HG02642 (cell line): ENCODE measurements around the gene TUBGCP2.

ENCODE experiments used
- ATAC-seq: cut with Tn5 transposase; IDR thresholded peaks from one replicate; pipeline ENCODE4 v1.9.1; 2021; ENCODE audit warnings: mild to moderate bottlenecking; ENCODE audit not compliant: unreplicated experiment, poor library complexity

Gene TUBGCP2

DNA sequence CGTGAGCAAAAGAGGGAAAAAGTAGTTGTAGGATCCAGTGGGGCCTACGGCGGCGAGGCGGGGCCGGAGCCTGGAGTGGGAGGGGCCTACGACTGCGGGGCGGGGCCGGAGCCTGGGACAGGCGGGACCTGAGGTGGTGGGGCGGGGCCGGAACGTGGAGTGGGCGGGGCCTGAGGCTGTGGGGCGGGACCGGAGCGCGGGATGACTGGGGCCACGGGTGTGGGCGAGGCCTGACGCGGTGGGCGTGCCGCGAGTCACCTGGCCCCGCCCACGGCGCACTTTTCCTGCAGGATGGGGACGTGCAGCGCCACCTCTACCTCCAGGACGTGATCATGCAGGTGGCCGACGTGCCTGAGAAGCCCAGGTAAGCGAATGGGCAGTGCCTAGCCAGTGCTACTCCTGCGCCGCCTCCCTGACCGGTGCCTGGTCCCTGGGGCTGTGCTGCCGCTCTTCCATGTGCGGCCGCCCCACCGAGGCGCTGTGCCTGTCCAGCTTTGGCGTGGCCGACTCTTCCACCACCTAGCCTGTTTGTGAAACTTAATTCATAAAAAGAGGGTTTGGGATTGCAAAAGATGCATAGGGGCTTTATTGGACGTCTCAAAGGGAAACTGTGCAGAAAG is 538 bp upstream of the TUBGCP2 start:
- ATAC-seq: peak; percentile 84

DNA sequence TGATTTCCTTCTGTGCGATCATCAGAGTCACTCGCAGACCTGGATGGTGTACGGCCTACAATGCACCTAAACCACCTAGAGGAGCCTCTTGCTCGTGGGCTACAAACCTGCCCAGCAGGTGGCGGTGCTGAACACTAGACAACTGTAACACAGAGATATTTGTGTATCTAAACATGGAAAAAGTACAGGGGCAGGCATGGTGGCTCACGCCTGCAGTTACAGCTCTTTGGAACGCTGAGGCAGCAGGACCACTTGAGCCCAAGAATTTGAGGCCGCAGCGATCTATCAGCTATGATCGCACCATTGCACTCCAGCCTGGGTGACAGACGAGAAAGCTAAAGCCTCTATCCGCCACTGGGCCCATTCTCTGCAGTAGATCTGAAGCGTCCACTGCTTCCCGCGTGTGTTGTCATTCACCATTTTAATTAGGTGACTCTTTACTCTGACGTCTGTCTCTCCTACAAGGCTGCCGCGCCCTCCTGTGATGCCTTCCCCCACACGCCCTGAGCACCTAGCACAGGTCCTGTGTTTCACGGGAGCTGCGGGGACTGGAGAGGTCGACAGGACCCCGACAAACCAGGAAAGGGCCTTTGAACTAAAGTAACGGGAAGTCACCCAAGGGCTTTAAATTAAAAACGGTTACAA is 774 bp downstream of the TUBGCP2 start:
- peak; percentile 43 for ATAC-seq

DNA sequence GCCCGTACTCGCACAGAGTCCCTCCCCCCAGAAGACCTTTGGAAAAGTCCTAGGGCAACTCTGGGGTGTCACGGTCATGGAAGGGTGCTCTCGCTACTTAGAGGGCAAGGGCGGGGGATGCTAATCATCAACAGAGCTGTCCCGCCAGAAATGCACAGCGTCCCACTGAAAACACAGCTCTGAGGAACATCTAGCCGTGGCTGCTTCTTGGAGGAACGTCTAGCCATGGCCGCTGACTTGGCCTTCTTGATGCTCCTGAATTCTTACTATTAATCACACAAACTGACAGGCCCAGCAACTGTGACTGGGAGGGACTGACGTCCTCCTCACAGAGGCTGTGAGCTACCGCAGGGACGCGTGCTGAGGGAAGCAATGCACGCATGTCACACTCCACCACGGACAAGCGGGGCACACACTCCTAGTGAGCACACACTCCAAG is 1.7 kb downstream of the TUBGCP2 start:
- ATAC-seq: no peak

DNA sequence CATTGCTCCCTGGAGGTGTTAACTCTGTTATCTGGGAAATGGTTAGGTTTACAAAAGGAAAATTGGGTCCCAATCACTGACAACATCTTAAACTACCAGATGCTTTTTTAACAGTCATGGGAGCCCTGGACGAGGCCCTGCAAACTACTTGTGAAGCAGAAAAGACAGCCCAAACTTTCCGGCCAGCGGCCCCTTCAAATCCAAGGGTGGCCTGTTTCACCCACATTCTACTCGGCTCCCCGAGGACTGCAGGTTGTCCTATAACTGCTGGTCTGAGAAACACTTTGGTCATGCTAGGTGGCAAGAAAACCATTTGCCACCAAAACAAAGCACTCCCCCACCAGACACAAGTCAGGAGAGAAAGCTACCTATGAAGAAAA is 2.6 kb downstream of the TUBGCP2 start:
- no peak for ATAC-seq

DNA sequence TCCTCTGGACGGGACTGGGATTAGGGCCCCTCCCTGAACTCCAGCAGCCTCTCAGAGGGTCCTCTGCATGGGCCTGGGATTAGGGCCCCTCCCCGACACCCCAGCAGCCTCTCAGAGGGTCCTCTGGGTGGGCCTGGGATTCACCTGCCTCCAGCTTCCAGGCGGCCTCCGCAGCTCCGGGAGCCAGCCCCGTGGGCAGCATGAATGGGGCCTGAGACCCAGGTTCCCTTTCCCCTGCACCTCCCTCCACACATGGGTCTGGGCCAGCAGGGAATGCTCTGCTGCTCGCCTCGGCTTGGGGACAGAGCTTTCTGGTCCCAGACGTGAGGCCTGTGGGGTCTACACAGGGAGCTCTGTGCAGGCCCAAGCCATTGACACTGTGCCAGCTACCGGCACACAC is 5.5 kb downstream of the TUBGCP2 start:
- ATAC-seq: no peak

DNA sequence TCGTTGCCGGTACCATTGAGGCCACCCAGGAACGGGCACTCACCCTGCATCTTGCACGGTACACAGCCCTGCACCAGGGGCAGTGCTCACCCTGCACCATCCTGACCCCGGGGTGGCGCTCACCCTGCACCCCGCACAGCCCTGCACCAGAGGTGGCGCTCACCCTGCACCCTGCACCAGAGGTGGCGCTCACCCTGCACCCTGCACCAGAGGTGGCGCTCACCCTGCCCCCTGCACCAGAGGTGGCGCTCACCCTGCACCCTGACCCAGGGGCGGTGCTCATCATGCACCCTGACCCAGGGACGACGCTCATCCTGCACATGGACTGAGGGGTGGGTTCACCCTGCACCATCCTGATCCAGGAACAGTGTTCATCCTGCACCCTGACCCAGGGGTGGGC is 6.4 kb downstream of the TUBGCP2 start:
- no peak for ATAC-seq

DNA sequence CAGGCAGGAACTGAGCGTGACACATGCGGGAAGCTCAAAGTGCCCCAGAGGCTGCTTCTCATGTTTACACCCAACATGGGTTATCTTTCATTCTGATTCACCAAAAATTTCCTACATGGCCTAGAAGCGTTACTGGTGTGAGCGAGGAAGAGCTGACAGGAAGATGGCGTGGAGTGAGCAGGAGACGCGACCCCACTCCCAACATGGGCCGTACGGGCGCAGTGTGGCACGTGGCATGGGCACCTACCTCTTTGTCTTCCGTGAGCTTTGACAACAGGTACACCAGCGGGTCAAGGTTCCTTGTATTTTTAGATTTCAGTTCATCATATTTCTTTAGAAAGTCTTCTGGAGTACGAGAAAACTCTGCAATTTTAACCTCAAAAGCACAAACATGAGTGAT is 8.9 kb downstream of the TUBGCP2 start:
- no peak for ATAC-seq

DNA sequence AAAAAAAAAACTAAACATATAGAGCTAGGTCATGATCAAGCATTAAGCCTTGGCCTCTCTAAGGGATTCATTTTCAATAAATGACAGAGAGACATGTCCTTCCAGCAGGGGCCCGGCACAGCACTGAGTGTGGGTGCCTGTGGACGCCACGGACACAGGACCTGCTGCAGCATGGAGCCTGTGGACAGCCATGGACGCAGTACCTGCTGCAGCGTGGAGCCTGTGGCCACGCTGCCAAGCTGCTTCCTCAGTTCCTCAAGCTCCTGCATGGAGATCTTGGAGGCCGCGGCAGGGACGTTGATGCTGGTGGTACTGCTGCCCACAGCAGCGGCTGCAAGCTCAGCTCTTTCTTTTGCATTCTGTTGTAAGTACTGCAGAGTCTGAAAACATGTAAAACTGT is 9.4 kb downstream of the TUBGCP2 start:
- ATAC-seq: no peak

DNA sequence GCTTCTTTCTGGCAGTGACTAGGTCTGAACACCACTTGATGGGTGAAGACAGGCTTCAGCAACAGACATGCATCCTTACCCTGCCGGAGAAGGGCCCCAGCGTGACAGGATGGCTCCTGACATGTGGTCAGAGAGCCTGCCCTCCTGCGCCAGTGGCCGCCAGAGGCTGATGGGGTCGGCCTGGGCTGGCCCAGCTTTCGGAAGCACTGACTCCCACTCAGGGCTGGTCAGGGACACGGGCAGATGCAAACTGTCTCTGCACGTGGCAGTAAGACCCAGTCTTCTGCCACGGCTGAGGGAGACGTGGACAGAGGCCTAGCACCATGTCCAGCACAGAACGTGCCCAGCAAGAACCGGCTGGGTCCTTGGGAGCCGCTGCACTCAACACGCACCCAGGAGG is 10.2 kb downstream of the TUBGCP2 start:
- ATAC-seq: no peak

DNA sequence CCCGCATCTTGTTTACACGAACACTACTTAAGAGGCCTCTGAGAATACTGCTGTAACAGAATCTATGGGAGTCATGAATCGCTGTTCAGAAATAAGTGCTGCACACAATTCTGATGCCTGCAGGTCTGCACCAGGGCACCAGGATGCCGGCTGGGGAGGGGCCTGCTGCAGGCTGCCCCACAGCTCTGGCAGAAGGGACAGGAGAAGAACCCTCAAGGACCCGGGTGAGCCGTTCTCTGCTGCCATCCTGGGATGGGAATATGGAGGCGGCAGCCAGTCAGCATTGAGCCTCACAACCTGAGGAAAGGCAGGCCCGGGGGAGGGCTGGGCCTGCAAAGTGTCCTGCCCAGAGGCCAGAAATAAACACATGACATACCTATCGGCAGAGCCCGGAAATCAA is 11.2 kb downstream of the TUBGCP2 start:
- ATAC-seq: no peak

DNA sequence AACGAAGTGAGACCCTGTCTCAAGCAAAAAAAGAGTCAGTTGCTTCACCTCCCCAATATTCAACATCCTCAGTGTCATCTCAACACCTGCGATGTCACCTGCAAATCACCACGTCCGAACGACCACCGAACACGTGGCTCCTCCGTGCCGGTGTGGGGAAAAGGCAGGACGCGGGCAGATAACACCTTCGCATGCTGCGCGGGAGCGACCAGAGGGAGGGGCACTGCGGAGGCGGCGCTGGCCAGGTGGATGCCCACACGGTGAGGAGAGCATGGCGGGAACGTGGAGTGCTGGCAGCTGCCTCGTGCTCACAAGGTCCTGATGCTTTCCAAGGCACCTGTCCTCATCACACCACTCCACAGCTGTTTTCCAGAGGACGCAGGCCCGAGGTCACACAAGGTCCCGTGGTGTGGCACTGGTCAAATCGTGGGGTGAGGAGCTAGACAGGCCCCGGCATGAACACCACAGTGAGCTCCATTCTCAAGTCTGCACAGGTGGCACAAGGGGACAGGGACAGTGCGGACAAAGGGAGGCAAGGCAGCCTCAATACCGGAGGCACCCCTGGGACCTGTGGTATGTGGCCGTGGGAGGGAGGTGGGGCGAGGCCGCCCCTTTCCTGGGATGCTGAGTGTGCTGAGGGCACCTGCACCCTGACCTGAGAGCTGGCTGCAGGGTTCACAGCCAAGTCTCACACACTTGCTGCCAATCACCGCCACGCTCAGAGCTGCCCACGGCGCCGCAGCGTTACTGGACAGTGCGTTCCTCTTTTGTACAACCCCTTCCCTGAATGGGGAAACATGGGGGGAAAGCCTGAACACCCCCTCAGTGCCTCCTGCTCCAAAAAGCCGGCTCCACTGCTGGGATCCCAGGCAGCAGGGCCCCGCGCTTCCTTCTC is 13.0 kb downstream of the TUBGCP2 start:
- ATAC-seq: no peak

DNA sequence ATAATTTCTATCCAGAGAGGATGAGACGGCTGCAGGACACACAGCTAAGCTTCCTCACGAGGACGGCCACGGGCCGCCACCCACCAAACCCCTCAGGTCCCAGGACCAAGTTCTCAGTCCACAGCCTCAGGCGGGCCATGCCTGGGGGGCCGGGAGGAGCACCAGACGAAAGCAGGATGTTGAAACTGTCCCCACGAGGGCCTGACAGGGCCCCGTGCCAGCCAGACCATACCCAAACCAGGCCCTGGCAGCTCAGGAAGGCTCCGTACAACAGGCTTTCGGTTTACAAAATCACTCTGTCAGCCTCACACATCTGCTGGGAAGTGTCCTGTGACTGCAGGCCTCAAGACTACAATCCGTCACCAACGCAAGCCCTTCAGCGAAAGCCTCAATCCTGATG is 14.5 kb downstream of the TUBGCP2 start:
- ATAC-seq: no peak

DNA sequence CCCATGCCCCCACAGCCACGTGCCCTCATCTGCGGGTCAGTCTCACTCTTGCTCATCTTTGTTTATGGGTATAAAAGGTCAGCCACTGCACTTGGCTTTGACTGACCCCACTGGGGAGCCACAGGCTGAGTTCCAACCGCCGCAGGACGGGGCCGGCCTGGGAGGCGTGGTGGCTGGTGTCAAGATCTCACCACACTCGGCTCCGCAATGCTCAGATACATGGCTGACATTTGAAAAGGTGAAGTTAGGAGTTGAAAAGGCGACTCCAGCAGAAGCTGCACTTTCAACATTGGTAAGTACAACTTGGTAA is 14.9 kb downstream of the TUBGCP2 start:
- ATAC-seq: no peak

DNA sequence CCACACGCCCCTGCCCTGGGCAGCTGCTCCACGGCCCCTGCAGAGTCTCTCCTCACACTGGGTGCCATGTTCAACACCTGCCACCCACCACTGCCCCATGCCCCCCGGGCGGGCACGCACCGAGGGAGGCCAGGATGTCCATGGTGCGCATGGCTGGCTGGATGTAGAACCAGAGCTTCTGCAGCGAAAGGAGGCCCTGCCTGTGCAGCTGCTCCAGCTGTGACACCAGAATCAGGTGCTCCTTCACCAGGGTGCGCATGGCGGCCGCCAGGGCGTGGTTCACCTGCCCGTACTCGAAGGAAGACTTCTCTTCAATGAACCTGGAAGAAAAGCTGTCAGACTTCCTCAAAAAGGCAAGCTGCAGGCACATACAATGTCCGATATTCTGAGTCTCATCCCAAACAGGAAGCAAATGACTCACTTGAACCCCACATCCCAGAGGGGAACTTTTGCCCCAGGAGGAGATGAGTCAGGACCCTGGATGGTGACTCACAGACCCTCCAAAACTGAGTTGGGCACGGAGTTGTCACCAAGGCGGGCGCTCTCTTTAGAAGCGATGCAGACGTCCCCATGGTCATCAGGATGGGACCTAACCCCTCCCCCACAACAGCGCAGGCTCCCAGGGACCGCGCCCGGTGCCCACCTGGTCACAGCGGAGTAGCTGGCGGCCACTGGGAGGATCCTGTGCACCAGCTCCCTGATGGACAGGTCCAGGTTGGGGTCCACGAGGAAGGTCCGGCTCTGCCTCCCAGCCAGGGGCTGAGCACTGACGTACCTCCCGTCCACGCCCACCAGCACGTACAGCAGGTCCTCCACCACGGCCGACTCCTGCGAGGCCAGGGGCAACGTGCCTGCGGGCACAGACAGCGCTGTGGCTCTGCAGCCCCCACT is 15.5 kb downstream of the TUBGCP2 start:
- no peak for ATAC-seq

DNA sequence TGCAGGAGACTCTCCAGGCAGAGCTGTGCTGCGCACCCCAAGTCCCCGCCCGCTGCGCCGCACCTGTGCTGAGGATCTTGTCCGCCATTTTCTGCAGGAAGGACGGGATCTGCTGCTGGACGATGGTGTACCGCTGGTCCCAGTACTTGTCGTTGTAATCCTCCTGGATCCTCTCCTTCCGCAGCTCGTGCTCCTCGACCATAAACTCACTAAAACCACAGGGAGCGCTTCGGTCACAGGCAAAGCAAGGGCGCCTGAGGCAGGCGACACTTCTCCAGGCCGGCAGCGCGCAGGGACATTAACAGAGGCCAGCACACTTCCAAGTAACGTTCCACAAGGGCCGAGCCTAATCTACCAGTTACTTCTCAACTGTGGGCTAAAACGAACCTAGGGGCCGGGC is 18.9 kb downstream of the TUBGCP2 start:
- ATAC-seq: no peak

DNA sequence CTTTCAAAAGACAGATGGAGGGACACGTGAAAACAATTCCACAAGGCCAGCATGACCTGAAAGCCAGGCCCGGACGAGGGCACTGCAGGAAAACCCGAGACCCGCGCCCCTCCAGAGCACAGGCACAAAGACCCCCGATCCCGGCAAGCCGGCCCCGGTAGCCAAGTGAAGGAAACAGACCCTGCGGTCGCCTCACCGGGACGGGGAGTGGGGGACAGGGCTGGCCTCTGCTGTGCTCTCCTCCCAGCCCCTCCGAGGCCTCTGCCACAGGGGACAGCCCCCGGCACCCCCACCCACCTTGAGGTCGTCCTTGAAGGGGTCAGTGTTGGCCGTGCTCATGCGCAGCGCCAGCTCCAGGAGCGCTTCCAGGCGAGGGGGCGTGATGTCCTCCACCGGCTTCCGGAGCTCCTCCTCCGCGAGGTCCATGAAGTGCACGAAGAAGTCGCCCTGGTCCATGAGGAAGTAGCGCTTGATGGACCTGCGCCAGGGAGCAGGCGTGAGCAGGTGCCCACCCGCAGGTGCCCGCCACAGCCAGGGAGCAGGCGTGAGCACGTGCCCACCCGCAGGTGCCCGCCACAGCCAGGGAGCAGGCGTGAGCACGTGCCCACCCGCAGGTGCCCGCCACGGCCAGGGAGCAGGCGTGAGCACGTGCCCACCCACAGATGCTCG is 20.7 kb downstream of the TUBGCP2 start:
- no peak for ATAC-seq

DNA sequence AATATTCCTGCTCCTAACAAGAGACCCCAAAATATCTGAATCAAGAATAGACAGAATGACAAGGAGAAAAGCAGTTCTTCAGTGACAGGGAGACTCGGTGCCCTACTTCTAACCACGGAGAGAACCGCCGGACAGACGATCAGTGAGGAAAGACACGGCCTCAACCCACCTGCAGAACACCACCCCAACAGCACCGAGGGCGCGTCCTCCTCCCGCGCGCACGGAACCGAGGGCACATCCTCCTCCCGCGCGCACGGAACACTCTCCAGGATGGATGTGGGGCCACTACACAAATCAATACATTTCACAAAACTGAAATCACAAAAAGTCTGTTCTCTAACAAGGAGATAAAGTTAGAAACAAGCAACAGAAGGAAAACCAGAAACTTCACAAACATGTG is 22.3 kb downstream of the TUBGCP2 start:
- ATAC-seq: no peak

DNA sequence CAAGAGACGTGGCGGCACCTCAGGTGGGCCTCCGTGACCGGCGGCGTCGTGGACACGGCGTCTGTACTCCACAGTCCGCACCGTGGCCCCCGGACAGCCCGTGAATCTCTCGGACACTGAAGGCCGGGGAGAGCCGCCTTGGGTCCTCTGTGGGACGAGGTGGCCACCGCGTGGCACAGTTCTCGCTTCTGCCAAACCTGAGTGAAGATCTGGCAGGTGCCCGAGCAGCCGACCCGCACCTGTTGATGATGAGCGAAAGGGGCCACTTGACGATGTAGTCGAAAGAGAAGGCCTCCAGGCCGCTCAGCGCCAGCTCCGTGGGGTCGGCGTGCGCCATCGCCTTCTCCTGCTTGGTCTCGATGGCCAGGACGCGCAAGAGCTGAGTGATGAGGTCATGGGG is 23.5 kb downstream of the TUBGCP2 start:
- ATAC-seq: no peak

DNA sequence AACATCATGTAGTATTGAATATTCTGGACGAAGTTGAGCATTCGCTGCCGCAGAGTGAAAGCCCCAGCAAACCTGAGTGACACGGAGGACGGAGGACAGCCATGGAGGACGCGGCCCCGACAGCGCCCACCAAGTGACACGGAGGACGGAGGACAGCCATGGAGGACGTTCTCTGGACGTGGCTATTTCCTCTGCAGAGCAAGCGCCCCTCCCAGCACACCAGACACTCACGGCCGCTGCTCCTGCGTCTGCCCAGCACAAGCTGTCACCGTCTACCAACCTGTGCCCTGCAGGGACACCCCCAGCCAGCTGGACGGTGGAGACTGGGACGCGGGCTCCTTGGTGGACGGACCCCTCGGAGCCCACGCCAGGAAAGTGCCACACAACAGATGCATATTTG is 24.7 kb downstream of the TUBGCP2 start:
- no peak for ATAC-seq

DNA sequence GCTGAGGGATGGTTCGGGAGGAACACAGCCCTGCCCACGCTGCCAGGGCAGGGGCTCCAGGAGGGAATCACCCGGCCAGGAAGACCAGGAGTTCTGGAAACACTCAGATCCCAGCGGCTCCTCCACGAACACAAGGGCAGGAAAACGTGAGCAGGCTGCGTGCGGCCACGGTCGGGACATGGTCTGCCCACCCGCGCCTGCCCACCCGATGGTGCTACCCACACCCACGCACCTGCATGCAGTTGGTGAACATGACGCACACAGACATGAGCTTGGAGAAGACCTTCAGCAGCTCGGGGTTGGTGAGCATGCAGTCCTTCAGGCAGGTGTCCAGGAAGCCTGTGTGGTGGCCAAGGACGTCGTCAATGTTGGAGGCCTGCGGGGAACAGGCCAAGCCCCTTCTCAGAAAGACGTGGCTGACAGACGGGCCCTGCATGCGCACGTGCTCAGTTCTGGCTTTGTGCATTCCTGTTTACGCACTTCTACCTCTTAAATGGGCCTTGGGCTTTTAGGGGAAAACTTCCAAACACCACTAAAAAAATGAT is 25.8 kb downstream of the TUBGCP2 start:
- ATAC-seq: no peak
